Ovary (tissue), 3 donors: Measurements from ENCODE around the gene ZCCHC14.

ENCODE experiments used
- CTCF ChIP-seq, 3 donors: fragments of 450-650 bp in 2 of 3; fragments of 200-600 bp in 1 of 3; IDR thresholded peaks; one replicate each; pipeline versions ENCODE4 v1.5.1 to v1.8.0; 2016 to 2022; ENCODE audit warnings: antibody characterized with exemption in 3 of 3, mild to moderate bottlenecking in 1 of 3
- POLR2A ChIP-seq: fragments of 450-650 bp; IDR thresholded peaks from one replicate; pipeline ENCODE4 v1.6.1; 2017; ENCODE audit warnings: antibody characterized with exemption, mild to moderate bottlenecking, moderate library complexity
- donor health status: DM: no; HTN: no; CAD: no.

GRCh38 chr16:87496447-87496801 is 3.6 kb upstream of the ZCCHC14 start:
- no peak for TF ChIP-seq CTCF (IDR thresholded peaks at IDR 0.05)
- no peak for TF ChIP-seq POLR2A
